Small intestine (tissue), 7 donors: ENCODE data around the gene ELAVL2. TPM values are rescaled to one million over a fixed set of nuclear protein-coding genes. Genes with fewer than 3 reads are reported as not detected.

Experiments
- DNase-seq, 2 donors: peaks; one replicate each; pipeline versions ENCODE4 v3.0.0 to v3.0.0-alpha.2; 2013
- FAIRE-seq: peaks from 2 replicates; lab custom pipeline; 2012; peaks lifted over from hg19 to GRCh38; lab: Jason Lieb, UNC
- H3K27ac ChIP-seq, 3 donors: one replicate each; pipeline ENCODE4 v1.5.1; 2013; ENCODE audit warnings: low read length in 2 of 3, mild to moderate bottlenecking in 2 of 3, control low read depth in 1 of 3, inconsistent platforms in 1 of 3, low read depth in 1 of 3, moderate library complexity in 1 of 3
- H3K27me3 ChIP-seq, 3 donors: one replicate each; pipeline ENCODE4 v1.6.1; 2013; ENCODE audit warnings: low read length in 3 of 3, inconsistent platforms in 1 of 3; ENCODE audit not compliant: control insufficient read depth in 3 of 3, insufficient read depth in 3 of 3
- H3K36me3 ChIP-seq, 3 donors: one replicate each; pipeline ENCODE4 v1.6.1; 2013; ENCODE audit warnings: low read length in 3 of 3, inconsistent platforms in 1 of 3, low read depth in 1 of 3, mild to moderate bottlenecking in 1 of 3, moderate library complexity in 1 of 3; ENCODE audit not compliant: control insufficient read depth in 3 of 3, insufficient read depth in 2 of 3
- H3K4me1 ChIP-seq, 3 donors: one replicate each; pipeline ENCODE4 v1.6.1; 2013; ENCODE audit warnings: low read length in 2 of 3, inconsistent platforms in 1 of 3, low read depth in 1 of 3, mild to moderate bottlenecking in 1 of 3, moderate library complexity in 1 of 3; ENCODE audit not compliant: control insufficient read depth in 3 of 3, insufficient read depth in 2 of 3
- H3K4me3 ChIP-seq, 3 donors: one replicate each; pipeline ENCODE4 v1.5.1; 2013; ENCODE audit warnings: low read length in 3 of 3, control low read depth in 1 of 3, inconsistent platforms in 1 of 3, low read depth in 1 of 3, mild to moderate bottlenecking in 1 of 3, moderate library complexity in 1 of 3
- H3K9me3 ChIP-seq, 2 donors: one replicate each; pipeline ENCODE4 v1.6.1; 2013; ENCODE audit warnings: low read depth in 1 of 2, low read length in 1 of 2; ENCODE audit not compliant: control insufficient read depth in 2 of 2, insufficient read depth in 1 of 2
- WGBS, 3 donors: extraction: QIAGEN DNeasy Blood & Tissue Kit; methylation state at CpG; one replicate each; pipeline ENCODE4 v1.1.7; 2013; 5-methylcytosine and 5-hydroxymethylcytosine counted together
- polyA plus RNA-seq, 4 donors: library from polyadenylated mRNA; stranded (reverse) in 3 of 4; unstranded in 1 of 4; fragments of 200-250 nt in 3 of 4; fragments of 120-200 nt in 1 of 4; gene quantifications; one replicate each; pipeline versions ENCODE4 v1.2.1 to v1.2.3, GENCODE V29; 2013
- donor health status: healthy with polysubstance abuse.
- donor health status: control.
- donor health status: control.
- donor health status: Bipolar disorder and iron deficiency.
- donor health status: healthy.

Gene ELAVL2
- polyA plus RNA-seq, 4 donors, result 0.27 to 0.30 TPM; not detected in 2

DNA sequence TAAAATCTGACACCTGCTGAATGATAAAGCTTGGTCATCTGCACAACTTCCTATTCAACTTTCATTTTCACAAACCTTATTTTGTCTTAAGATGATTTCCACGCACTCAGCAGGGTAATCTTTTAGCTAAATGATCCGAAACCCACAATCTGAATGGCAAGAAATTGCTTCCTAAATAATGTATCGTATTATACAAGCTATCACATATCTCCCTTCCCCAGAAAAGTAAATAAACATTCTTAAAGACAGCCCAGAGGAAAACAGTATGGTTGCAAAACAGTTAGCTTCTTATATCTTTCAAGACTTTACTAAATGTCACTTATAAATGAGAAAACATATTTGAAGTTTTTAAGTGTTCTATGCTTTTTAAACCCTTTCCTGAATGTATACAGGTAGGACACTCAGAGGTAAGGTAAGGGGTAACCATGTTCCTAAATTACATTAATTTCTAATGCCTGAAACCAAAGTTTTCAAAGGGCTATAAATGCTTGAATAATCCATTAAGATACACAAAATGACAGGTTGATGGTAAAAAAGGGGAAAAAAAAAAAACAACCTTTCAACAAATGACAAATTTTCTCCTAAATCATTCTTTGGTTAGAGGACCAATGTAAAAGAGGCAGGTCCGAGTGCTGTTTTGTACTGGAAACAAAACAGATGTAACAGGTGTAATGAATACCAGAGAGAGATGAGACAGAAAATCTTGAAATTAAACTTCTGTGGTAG lies 36.3 kb downstream of the ELAVL2 start:
- Histone ChIP-seq H3K27me3 (no peaks in the 10 kb centered on the region), H3K4me1 (no peaks in the 10 kb centered on the region), H3K4me3 (no peak overlapping the region), H3K36me3 (no peaks in the 10 kb centered on the region), H3K27ac (no peak overlapping the region), H3K9me3 (no peaks in the 10 kb centered on the region)
- DNase-seq, result no peak
- WGBS, 3 donors, result 76 to 80% (median 78%) methylated on average over 4 of the region's 4 CpGs
- FAIRE-seq, result no peak

GRCh38 chr9:23784962-23785361 lies 41.1 kb downstream of the ELAVL2 start:
- no peak overlapping the region for H3K4me3 ChIP-seq
- FAIRE-seq, result no peak
- H3K4me1 ChIP-seq, result no peaks in the 10 kb centered on the region
- WGBS, 3 donors, result 88 to 97% (median 89%) methylated on average over 1 of the region's 1 CpG
- no peaks in the 10 kb centered on the region for H3K9me3 ChIP-seq
- no peaks in the 10 kb centered on the region for H3K27me3 ChIP-seq
- H3K27ac ChIP-seq, result no peak overlapping the region
- H3K36me3 ChIP-seq, result no peaks in the 10 kb centered on the region
- DNase-seq, result no peak

DNA sequence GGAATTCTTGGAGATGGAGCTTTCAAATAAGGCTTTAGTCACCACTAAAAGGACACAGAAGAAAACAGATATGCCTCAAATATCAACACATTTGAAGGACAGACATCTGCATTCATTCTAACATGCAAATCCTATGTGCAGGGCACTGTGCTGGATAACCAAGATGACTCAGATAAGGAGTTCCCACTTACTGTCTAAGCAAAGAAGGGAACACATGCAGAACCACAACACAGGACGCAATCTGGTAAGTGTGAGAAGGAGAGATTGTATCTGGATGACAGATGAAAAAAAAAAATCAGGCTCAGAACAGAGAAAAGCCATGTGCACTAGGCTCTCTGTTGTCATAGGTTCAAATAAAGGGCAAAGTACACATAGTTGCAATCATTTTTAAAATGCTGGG lies 42.5 kb downstream of the ELAVL2 start:
- H3K27ac ChIP-seq, result no peak overlapping the region
- no peaks in the 10 kb centered on the region for H3K9me3 ChIP-seq
- H3K4me3 ChIP-seq, result no peak overlapping the region
- DNase-seq, result no peak
- 52 to 84% (median 76%) methylated on average over 1 of the region's 1 CpG for WGBS, 3 donors
- no peaks in the 10 kb centered on the region for H3K27me3 ChIP-seq
- H3K36me3 ChIP-seq, result no peaks in the 10 kb centered on the region
- no peak for FAIRE-seq
- no peaks in the 10 kb centered on the region for H3K4me1 ChIP-seq

DNA sequence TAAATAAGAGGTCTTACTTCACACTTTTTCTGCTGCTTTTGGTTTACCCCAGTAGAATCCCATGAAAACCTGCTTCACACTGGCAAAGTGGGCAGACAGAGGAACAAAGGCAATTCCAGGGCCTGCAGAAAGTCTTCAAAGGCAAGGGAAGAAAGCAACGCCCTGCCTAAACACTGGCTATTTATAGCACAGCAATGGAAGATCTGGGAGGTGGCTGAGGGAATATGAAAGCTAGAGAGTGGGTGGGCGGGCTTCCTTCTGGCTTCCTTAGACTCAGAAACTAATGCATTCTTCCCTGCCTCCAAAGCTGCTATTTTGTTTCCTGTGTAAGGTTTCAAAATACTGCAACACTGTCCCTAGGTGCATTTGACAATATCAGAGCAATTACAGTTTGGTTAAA lies 46.8 kb downstream of the ELAVL2 start:
- H3K4me1 ChIP-seq, result no peaks in the 10 kb centered on the region
- no peak overlapping the region for H3K4me3 ChIP-seq
- no peaks in the 10 kb centered on the region for H3K27me3 ChIP-seq
- H3K27ac ChIP-seq, result no peak overlapping the region
- DNase-seq (no peak), FAIRE-seq (no peak)
- H3K9me3 ChIP-seq, result no peaks in the 10 kb centered on the region
- no peaks in the 10 kb centered on the region for H3K36me3 ChIP-seq
- 22 to 27% (median 26%) methylated on average over 2 of the region's 2 CpGs for WGBS, 3 donors

DNA sequence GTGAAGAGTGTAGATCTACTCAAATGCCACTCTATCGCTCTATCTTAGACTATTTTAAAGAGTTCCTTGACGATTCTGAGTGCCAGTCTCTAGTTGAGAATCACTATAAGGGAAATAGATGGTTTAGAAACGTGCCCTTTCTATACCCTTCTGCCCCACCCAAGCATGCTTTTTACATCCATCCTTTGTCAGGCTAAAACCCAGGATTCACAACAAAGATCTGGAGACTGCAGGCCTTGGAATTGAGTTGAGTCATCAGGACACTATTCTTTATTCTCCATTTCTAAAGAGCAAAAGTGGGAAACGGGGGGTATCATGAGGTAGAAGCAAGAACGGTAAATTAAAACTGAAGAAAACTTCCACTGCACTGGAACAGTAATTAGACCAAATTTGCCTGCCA lies 48.7 kb downstream of the ELAVL2 start:
- DNase-seq (no peak), FAIRE-seq (no peak)
- Histone ChIP-seq H3K4me3 (no peak overlapping the region), H3K36me3 (no peaks in the 10 kb centered on the region), H3K27ac (no peak overlapping the region), H3K27me3 (no peaks in the 10 kb centered on the region), H3K9me3 (no peaks in the 10 kb centered on the region), H3K4me1 (no peaks in the 10 kb centered on the region)
- WGBS, 3 donors, result 64 to 75% (median 65%) methylated on average over 5 of the region's 5 CpGs

DNA sequence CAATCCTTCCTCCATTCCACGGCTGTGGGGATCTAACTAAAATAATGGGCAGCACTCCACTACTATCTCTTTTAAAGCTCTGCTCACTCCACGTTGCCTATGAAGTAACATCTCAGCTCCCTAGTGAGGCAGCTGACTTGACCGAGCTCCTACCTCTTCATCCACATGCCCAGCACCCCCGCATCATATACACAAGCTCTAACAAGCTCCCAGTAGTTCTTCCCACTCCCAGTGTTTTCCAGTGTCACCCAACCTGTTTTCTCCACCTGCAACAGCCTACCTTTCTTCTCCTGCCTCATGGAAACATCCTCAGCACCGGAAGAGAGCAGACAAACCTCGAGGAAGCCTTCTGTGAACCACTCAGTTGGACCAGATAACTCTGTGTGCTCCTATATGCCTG lies 50.5 kb downstream of the ELAVL2 start:
- no peak for FAIRE-seq
- H3K27ac ChIP-seq, result no peak overlapping the region
- WGBS, 3 donors, result 54 to 75% (median 68%) methylated on average over 6 of the region's 6 CpGs

GRCh38 chr9:23774266-23774665 lies 51.8 kb downstream of the ELAVL2 start:
- WGBS, 3 donors, result 33 to 45% (median 35%) methylated on average over 2 of the region's 2 CpGs
- no peak for DNase-seq

More for the DNA sequence above, 50.5 kb downstream of the ELAVL2 start:
- Histone ChIP-seq H3K9me3 (no peaks in the 10 kb centered on the region), H3K27me3 (no peaks in the 10 kb centered on the region), H3K36me3 (no peaks in the 10 kb centered on the region), H3K4me1 (no peaks in the 10 kb centered on the region), H3K4me3 (no peak overlapping the region)
- no peak for DNase-seq

DNA sequence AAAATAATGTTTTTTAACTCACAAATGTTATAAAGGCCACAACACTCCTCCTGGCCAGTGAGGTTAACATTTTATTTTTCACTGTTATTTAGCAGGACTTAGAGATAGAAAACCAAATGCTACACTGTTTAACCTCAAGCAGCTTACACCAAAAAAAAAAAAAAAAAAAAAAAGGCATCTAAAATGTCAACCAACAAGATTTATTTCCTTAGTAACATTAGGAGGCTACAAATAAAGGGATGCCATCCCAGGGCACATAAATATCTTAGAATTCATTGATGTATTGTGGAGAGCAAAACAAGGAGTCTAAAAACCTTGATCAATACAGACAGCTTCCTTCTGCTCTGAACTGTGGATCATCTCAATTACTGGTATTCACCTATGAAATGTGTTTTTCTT lies 53.7 kb downstream of the ELAVL2 start:
- H3K36me3 ChIP-seq, result no peaks in the 10 kb centered on the region
- no peaks in the 10 kb centered on the region for H3K9me3 ChIP-seq
- FAIRE-seq (no peak), DNase-seq (no peak)
- no peaks in the 10 kb centered on the region for H3K4me1 ChIP-seq
- no peaks in the 10 kb centered on the region for H3K27me3 ChIP-seq
- H3K27ac ChIP-seq, result no peak overlapping the region
- H3K4me3 ChIP-seq, result no peak overlapping the region

More at GRCh38 chr9:23774266-23774665, 51.8 kb downstream of the ELAVL2 start:
- Histone ChIP-seq H3K4me3 (no peak overlapping the region), H3K27ac (no peak overlapping the region), H3K36me3 (no peaks in the 10 kb centered on the region), H3K27me3 (no peaks in the 10 kb centered on the region), H3K9me3 (no peaks in the 10 kb centered on the region), H3K4me1 (no peaks in the 10 kb centered on the region)
- no peak for FAIRE-seq
